Progenitor cell of endocrine pancreas (in vitro differentiated cells): Measurements from ENCODE around the gene SUPT3H. TPM values are rescaled to one million over a fixed set of nuclear protein-coding genes. Genes with fewer than 3 reads are reported as not detected.

Source experiments
- DNase-seq: peaks from one replicate; pipeline ENCODE4 v3.0.0; 2021; ENCODE audit warnings: low spot score; ENCODE audit not compliant: unreplicated experiment
- H3K27ac Mint-ChIP-seq: 2 replicates; pipeline ENCODE4 v1.8.0; 2021; ENCODE audit warnings: mild to moderate bottlenecking, moderate library complexity, mixed read lengths
- H3K27me3 Mint-ChIP-seq: 2 replicates; pipeline ENCODE4 v1.8.0; 2021; ENCODE audit warnings: mixed read lengths
- H3K36me3 Mint-ChIP-seq: 2 replicates; pipeline ENCODE4 v1.8.0; 2022; ENCODE audit warnings: mixed read lengths; ENCODE audit not compliant: insufficient read depth
- H3K4me1 Mint-ChIP-seq: 2 replicates; pipeline ENCODE4 v1.8.0; 2021; ENCODE audit warnings: low read depth, mixed read lengths
- H3K4me3 Mint-ChIP-seq: 2 replicates; pipeline ENCODE4 v1.8.0; 2021; ENCODE audit warnings: low read depth, mild to moderate bottlenecking, moderate library complexity, mixed read lengths
- H3K9me3 Mint-ChIP-seq: 2 replicates; pipeline ENCODE4 v1.8.0; 2021; ENCODE audit warnings: low read depth, mixed read lengths
- CTCF ChIP-seq: fragments of 200-600 bp; sonication (generic); IDR thresholded peaks from one replicate; pipeline ENCODE4 v1.5.0; 2021; ENCODE audit warnings: antibody characterized with exemption, mild to moderate bottlenecking; ENCODE audit not compliant: unreplicated experiment
- total RNA-seq: library from RNA; stranded (reverse); gene quantifications from 2 replicates; pipeline ENCODE4 v1.2.1, GENCODE V29; 2021

Gene SUPT3H
- total RNA-seq, 1 donor from 2014 or later: 40.5 TPM

GRCh38 chr6:44980841-44981240 is 396.9 kb downstream of the SUPT3H start:
- no peaks in the 10 kb centered on the region for H3K36me3 Mint-ChIP-seq
- H3K4me1 Mint-ChIP-seq: peaks cover 2% of the 10 kb centered on the region
- TF ChIP-seq CTCF: no peak
- no peaks in the 10 kb centered on the region for H3K9me3 Mint-ChIP-seq
- no peak for DNase-seq
- H3K27me3 Mint-ChIP-seq: no peaks in the 10 kb centered on the region
- no peak overlapping the region for H3K4me3 Mint-ChIP-seq
- no peak overlapping the region for H3K27ac Mint-ChIP-seq

DNA sequence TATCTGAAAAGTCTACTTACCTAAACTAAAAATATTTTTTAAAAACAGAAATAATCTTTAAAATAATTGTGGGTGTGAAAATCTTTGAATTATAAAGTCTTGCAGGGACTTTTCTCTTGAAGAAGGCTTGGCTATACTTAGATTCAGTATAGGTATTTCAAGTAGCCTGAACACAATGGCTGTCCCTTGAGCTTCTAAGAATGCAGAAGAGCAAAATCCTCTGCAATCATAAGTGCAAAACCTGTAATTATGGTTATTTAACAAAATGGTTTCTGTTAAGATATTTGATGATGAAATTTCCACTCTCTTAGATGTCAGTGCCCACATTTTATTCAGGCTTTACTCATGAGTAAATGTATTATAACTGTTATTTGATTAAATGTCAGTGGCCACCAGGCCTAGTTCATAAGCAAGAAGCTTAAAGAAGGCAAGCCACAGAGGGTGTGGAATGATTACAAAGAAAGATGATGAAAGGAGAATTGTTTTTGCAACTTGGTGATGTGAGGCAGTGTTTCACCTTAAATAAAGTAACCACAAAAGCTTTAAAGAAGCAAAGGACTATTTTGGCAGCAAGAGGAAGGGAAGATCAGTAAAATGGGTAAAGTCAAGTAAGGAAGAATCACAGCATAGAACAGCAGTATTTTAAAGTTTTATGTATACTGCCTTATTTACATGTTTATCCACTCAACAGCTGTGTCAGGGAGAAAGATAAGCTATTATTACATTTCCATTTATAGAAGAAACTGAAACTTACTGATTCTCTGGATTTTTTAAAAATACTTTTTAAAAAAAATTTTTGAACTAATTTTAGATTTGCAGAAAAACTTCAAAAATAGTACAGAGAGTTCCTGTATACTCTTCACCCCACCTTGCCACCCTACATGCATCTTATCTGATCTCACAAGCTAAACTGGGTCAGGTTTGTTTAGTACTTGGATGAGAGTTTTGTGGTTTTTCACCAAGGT is 400.8 kb downstream of the SUPT3H start:
- Mint-ChIP-seq H3K27me3 (no peaks in the 10 kb centered on the region), H3K27ac (no peak overlapping the region), H3K4me1 (no peaks in the 10 kb centered on the region), H3K9me3 (peaks cover 12% of the 10 kb centered on the region), H3K4me3 (no peak overlapping the region), H3K36me3 (peaks cover 11% of the 10 kb centered on the region)
- TF ChIP-seq CTCF: no peak
- DNase-seq: no peak

DNA sequence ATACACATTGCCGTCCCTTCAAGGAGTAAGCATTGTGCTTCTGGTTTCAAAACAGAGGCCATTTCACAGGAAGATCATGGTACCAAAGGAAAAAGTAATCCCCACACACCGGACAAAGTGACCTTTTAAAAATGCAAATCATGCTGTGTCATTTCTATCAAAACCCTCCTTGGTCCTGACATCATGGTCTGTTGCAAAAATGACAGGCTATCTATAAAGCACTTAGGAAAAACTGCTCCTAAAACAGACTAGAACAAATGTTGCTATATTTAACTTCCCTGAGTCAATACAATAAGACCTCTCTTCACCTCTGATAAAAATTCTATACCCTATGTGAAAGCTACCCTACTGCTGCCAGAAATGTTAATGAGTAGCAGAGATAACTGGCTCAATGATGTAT is 403.2 kb downstream of the SUPT3H start:
- DNase-seq: no peak
- H3K9me3 Mint-ChIP-seq: peaks cover 12% of the 10 kb centered on the region
- H3K27ac Mint-ChIP-seq: no peak overlapping the region
- H3K36me3 Mint-ChIP-seq: peaks cover 15% of the 10 kb centered on the region
- H3K4me1 Mint-ChIP-seq: no peaks in the 10 kb centered on the region
- no peaks in the 10 kb centered on the region for H3K27me3 Mint-ChIP-seq
- no peak overlapping the region for H3K4me3 Mint-ChIP-seq
- no peak for TF ChIP-seq CTCF

DNA sequence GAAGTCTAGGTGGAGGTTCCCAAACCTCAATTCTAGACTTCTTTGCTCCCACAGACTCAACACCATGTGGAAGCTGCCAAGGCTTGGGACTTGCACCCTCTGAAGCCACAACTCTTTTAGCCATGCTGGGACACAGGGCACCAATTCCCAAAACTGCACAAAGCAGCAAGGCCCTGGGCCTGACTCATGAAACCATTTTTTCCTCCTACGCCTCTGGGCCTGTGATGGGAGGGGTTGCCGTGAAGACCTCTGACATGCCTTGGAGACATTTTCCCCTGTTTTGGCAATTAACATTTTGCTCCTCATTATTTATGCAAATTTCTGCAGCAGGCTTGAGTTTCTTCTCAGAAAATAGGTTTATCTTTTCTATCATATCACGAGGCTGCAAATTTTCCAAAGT is 405.0 kb downstream of the SUPT3H start:
- TF ChIP-seq CTCF: no peak
- Mint-ChIP-seq H3K4me3 (no peak overlapping the region), H3K36me3 (peaks cover 15% of the 10 kb centered on the region), H3K27ac (no peak overlapping the region), H3K27me3 (no peaks in the 10 kb centered on the region), H3K4me1 (no peaks in the 10 kb centered on the region), H3K9me3 (peaks cover 12% of the 10 kb centered on the region)
- no peak for DNase-seq

- DNase-seq: no peak
- no peaks in the 10 kb centered on the region for H3K27me3 Mint-ChIP-seq
- H3K27ac Mint-ChIP-seq: no peak overlapping the region
- peaks cover 15% of the 10 kb centered on the region for H3K36me3 Mint-ChIP-seq
- TF ChIP-seq CTCF: no peak
- H3K4me3 Mint-ChIP-seq: no peak overlapping the region
- no peaks in the 10 kb centered on the region for H3K4me1 Mint-ChIP-seq
- peaks cover 12% of the 10 kb centered on the region for H3K9me3 Mint-ChIP-seq
Measured at GRCh38 chr6:44969446-44970185, 408.1 kb downstream of the SUPT3H start.
